Stimulated activated CD4-positive, alpha-beta T cell treated with anti-CD3 and anti-CD28 coated beads, Interleukin-4, amount 100 ng/mL, for 48 hours (primary cell): ENCODE results near the gene IL17RD.
A peak's percentile ranks its signal among the peaks of the same experiment; 100 is the strongest.

Experiments used
- DNase-seq, 2 donors: peaks; one replicate each; pipeline ENCODE4 v3.0.0-alpha.2; 2020; ENCODE audit warnings: low read depth in 2 of 2

IL17RD gene

GRCh38 chr3:57130571-57131209 is 34.5 kb downstream of the IL17RD start:
- no peak for DNase-seq

DNA sequence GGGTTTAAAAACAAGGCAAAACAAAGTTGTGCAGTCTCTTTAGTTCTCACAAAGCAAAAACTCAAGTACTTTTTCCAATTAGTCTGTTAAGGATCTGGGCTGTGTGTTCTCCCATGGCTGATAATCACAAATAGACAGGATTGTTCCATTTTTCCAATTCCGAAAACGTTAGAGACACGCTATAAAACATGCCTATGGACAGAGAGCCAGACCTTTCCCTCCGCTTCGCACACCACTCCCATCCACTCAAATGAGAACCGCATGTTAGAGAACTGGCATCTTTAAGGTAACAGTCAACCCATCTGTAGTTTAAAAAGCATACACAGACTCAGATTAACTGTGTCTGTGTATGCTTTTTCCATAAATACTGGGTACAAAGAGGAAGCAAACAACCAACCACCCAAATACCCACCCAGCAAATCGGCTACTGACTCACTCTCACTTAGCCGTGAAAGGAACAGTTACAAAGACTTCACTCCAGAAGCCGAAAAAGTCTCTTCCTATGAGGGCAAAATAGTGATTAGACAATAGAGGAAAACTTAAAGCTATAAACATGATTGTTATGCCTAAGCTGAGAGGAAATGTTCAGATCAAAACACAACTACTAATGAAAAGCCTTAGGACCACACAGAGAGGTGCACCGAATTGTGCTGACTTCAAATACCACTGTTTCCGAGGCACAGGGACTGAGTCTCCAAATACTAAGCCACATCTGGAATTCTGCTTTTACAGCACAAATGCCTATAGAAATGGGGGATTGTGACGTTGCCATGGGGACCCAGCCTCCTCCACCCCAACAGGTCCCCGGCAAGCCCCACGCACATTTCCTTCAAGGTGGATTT is 36.1 kb downstream of the IL17RD start:
- DNase-seq, result no peak

- DNase-seq, result no peak
Measured at GRCh38 chr3:57127891-57128518, 37.1 kb downstream of the IL17RD start.

DNA sequence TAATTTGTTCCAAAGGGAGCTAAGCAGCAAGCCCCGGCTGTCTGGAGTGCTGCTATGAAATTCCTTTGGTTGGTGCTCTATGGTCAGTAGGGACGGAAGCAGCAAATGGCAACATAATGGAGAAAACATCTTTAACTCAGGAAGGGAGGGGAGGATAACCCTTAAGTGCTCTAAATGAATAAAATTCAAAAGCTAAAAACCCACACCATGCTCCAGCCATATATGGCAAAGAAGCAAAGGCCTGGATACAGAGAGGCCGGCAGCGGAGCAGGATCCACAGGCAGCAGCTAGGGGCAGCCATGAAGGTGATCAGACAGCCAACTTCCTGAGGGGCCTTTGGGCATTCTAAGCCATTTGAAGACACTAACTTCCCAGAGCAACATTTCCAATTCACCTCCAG is 38.9 kb downstream of the IL17RD start:
- DNase-seq, result no peak

GRCh38 chr3:57120451-57121174 is 44.5 kb downstream of the IL17RD start:
- no peak for DNase-seq

DNA sequence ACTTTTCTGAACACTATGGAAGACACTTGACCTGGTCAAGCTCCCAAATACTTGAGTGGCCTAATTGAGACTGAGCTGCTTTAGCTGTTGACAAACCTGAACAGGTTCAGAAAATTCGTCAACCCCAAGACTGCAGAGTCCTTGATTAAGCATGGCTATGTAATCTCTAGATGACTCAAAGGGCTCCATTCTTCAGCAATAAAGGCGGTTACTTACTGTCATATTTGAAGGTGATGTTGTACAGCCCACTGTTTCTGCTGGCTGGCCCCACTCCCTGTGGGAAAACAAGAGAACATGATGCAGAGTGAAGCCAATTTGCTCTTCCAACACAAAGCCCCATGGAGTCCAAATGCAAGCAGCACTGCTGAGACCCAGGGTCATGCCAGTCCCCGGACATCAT is 45.1 kb downstream of the IL17RD start:
- DNase-seq, result no peak

DNA sequence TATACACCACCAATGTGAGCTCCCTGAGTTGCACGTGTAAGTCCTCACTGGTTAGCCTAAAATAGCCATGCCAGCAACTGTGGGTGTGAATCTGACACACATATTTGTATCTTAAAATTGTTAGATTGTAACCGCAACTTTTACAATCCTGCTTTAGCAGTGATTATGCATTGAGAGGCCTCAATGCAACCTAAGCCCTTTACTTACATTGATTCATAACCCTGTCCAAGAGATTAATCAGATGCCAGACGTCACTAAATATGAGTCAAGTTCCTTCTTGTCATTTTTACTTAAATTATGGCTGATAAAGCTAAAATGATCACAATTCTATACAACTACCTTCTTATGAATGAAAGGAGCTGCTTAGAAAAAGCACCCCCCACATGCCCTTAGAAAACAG is 46.9 kb downstream of the IL17RD start:
- DNase-seq, result no peak

- DNase-seq, result no peak
Measured at GRCh38 chr3:57116501-57116900, 48.7 kb downstream of the IL17RD start.

DNA sequence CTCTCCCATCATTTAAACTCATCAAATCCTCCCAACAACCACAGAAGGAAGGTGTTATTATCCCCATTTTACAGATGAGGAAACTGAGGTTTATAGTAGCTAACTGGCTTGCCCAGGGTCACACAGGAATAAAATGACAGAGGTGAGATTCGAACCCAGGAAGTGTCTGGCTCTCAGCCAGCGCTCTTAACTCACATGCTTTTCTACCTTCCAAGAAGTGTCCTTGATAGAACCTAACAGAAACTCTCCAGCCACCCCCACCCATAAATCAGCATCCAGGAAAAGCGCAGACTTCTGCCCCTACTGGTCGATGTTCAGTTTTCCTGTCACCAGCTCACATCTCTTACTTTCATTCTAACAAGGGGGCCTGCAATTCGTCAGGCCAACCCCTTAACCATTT is 52.9 kb downstream of the IL17RD start:
- no peak for DNase-seq

DNA sequence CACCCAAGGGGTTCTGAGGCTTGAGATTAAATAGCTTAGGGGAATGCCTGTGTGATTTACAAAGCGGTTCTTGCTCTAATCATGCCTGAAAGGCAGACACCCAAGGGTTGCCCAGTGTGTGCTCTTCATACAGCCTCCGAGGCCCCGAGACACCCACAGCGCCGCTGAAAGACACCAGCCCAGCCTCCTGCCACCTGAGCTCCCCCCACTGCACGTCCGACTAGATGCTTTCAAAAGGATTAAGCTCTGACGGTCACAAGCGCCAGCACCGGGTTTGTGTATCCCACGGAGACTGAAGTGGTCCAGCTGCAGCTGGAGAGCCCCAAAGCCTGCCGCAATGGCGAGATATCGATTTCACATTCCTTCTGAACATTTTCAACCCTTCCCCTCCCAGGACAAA is 54.4 kb downstream of the IL17RD start:
- no peak for DNase-seq

- no peak for DNase-seq
Measured at GRCh38 chr3:57110214-57110613, 54.9 kb downstream of the IL17RD start.

DNA sequence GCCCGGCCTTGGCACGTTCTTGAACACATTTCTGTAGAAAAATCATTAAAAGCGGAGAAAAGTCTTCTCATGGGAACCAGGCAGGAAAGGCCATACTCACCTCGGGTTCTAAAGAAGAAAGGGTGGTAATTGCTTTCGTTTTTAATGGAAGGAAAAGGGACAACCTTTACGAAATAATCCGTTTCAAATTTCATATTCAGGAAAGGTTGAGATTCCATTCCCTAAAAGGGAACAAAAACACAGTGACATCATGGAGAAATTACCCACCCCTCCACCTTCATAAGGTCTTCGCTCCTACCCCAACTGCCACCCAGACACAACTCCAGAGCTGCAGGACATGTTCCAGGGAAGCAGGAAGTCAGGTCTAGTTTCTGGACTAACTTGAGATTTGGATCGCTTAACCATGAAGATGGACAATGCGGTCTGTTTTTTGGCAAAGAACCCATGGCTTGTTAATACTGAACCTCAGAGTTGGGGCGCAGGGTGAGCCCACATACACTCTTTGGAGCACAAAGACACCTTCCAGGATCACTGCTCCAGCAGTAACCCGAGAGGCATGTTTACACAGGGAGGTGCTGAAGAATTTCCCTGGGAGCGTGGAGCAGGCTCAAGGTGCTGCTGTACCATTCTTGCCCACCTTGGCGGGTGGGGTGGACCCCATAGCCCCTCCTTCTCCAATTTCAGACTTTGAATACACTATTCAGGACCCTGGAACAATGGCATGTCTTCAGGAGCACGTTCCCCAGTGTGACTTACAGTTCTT is 55.5 kb downstream of the IL17RD start:
- DNase-seq, result no peak

DNA sequence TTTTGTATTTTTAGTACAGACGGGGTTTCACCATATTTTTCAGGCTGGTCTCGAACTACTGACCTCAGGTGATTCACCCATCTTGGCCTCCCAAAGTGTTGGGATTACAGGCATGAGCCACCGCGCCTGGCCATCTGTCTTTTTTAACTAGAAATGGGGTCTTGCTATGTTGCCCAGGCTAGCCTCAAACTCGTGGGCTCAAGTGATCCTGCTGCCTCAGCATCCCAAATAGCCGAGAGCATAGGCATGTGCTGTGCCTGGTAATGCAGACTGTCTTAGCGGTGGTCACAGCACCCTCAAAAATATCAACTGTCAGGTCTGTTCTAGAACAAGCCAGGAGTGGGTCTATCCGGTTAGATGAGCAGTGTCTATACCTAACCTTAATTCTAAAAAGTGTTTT is 56.5 kb downstream of the IL17RD start:
- DNase-seq, result no peak

DNA sequence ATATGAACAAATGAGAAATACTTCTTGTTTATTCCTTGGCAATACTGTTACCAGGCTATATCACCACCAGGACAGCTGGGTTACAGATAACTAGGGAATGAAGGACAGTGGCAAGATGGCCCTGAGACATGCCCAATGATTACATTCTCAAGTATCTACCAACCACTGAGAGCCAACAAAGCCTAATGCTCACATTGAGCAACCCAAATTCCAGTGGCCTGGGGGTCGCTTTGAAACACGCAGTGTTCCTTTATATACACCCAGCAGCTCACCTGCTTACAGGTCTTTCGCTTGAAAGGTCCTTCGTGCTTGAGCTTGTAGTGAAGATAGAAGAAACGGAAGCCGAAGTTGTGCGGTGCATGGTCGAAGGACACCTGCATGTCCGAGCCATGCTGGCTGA is 59.6 kb downstream of the IL17RD start:
- no peak for DNase-seq

DNA sequence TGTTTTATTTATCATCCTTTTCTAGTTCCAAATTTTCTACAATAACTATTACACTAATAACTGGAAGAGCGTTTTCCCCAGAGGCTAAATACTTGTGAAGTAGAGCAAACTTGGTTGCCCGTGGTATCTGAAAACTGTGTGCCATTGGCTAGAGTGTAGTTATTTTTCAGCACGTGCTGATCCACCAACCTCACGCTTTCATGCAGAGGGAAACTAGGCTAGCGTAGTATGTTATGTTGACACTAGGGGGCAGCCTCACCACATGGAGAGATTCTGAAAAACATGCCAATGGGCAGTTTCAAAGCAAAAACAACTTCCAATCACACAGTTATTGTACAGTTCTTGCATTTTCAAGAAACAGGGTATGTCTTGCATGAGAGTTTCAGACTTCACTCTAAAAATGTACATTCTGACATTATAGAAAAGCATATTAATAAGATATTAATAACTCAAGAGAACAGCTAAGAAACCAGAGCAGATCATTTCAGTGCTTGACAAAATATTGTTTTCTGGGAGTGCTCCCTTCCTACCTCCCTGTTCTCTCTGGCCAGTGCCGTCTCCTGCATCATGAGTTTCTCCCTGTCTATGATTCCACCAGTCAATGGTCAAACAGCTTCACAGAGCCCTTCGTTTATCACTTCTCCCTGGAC is 65.0 kb downstream of the IL17RD start:
- peak; percentile 54 to 56 for DNase-seq

- DNase-seq, result no peak
Measured at GRCh38 chr3:57098418-57099310, 66.5 kb downstream of the IL17RD start.

DNA sequence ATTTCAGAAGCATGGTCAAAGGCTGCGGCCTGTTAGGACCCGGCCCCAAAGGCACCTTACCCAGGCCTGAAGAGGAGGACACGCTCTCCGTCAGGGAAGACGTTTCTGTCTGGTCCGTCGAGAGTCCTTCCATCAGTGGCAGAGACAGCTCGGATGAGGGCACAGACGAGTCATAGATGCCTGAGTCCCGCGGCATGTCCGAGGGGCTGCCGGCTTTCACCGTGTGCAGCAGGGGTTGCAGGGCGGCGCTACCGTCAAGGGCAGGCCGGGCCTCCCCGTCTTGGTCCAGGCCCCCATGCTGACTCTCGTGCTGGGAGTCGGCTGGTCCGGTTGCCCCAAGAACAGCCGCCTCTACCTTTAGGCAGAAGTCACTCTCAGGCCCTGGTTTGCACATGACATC is 67.6 kb downstream of the IL17RD start:
- DNase-seq, result no peak

- no peak for DNase-seq
Measured at GRCh38 chr3:57095363-57095762, 69.8 kb downstream of the IL17RD start.

DNA sequence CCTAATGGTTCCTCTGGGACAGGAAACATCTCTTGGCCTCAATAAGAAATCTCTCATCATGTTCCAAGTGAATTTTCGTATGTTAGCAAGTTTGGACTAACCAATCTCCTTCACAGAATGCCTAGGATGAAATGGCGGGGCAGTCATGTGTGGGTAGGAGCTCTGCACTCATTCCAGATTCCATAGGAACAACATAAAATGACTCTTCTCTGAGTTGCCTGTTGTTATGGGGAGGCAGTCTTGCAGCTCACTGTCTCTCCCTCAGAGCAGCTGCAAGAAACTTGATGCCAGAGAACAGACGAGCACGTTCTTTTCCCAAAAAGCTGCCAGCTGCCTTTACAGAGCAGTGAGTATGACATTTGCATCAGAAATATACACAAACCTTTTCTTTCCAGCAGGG is 70.6 kb downstream of the IL17RD start:
- DNase-seq, result no peak

GRCh38 chr3:57093971-57094535 is 71.1 kb downstream of the IL17RD start:
- no peak for DNase-seq
